Measurements from ENCODE around the gene ITCH. TPM values are rescaled to one million over a fixed set of nuclear protein-coding genes. Genes with fewer than 3 reads are reported as not detected.
"Not testable (repeated sequence)": the region's sequence is repeated elsewhere in the genome, so short reads cannot be mapped to it uniquely, and the experiment has no call there.

Gene ITCH
- total RNA-seq, 4 donors from 2014 or later: 50.3 to 64.3 (median 52.8) TPM

DNA sequence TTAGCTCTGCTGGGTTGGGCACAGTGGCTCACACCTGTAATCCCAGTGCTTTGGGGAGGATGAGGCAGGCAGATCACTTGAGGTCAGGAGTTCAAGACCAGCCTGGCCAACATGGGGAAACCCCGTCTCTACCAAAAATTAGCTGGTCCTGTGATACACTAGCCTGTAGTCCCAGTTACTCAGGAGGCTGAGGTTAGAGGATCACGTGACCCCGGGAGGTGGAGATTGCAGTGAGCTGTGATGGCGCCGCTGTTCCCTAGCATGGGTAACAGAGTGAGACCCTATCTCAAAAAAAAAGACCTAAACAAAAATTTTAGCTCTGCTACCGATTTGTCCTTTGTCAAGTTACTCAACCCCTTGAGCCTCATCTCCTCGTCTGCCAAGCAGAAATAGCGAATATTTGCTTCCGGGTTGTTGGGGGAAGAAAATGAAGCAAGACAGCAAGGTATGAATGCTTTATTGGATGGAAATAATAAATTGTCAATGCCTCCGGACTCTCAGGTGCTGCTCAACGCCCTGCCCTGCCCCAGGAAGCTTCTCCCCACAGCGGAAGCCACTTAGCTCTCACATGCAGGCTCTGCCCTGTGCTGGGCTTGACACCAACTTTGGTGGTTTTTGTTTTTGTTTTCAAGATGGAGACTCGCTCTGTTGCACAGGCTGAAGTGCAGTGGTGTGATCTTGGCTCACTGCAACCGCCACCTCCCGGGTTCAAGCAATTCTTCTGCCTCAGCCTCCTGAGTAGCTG, 24.9 kb upstream of the ITCH start:
- Histone ChIP-seq H3K4me1 (no peaks in the 10 kb centered on the region), H3K4me3 (no peak overlapping the region), H3K27me3 (no peaks in the 10 kb centered on the region), H3K36me3 (no peaks in the 10 kb centered on the region), H3K9me3 (no peaks in the 10 kb centered on the region), H3K27ac (replicated peaks in 1 of 4) (no peak overlapping the region)
- 84% methylated on average over 15 of the region's 15 CpGs for WGBS
- no peak for DNase-seq (ENCODE audit: extremely low spot score)
- TF ChIP-seq, protein P1, sequence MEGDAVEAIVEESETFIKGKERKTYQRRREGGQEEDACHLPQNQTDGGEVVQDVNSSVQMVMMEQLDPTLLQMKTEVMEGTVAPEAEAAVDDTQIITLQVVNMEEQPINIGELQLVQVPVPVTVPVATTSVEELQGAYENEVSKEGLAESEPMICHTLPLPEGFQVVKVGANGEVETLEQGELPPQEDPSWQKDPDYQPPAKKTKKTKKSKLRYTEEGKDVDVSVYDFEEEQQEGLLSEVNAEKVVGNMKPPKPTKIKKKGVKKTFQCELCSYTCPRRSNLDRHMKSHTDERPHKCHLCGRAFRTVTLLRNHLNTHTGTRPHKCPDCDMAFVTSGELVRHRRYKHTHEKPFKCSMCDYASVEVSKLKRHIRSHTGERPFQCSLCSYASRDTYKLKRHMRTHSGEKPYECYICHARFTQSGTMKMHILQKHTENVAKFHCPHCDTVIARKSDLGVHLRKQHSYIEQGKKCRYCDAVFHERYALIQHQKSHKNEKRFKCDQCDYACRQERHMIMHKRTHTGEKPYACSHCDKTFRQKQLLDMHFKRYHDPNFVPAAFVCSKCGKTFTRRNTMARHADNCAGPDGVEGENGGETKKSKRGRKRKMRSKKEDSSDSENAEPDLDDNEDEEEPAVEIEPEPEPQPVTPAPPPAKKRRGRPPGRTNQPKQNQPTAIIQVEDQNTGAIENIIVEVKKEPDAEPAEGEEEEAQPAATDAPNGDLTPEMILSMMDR (IDR thresholded peaks at IDR 0.05): no peak
- TF ChIP-seq POLR2A (IDR thresholded peaks at IDR 0.05; ENCODE audit: low read depth) (no peak), EP300 (IDR thresholded peaks at IDR 0.05) (no peak), POLR2AphosphoS5 (IDR thresholded peaks at IDR 0.05) (no peak)
- intact Hi-C loops (cut with DNase I): no loop called here

DNA sequence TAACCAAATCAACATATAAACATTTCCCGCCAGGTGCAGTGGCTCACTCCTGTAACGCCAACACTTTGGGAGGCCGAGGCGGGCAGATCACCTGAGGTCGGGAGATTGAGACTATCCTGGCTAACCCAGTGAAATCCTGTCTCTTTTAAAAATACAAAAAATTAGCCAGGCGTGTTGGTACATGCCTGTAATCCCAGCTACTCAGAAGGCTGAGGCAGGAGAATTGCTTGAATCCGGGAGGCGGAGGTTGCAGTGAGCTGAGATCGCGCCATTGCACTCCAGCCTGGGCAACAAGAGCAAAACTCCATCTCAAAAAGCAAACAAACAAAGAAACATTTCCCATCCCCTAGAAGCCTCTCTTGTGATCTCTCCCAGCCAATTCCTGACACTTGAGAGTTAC, 22.3 kb upstream of the ITCH start:
- H3K36me3 ChIP-seq; intact Hi-C loops (cut with DNase I); H3K4me1 ChIP-seq; H3K27ac ChIP-seq (replicated peaks in 1 of 4); DNase-seq (ENCODE audit: extremely low spot score); H3K27me3 ChIP-seq; H3K9me3 ChIP-seq; H3K4me3 ChIP-seq: not testable (repeated sequence)
- WGBS: 93% methylated on average over 10 of the region's 10 CpGs

- H3K27ac ChIP-seq (replicated peaks in 1 of 4); H3K27me3 ChIP-seq; H3K4me1 ChIP-seq; intact Hi-C loops (cut with DNase I); H3K4me3 ChIP-seq; DNase-seq (ENCODE audit: extremely low spot score); H3K36me3 ChIP-seq; H3K9me3 ChIP-seq: not testable (repeated sequence)
- WGBS: 89% methylated on average over 8 of the region's 9 CpGs
These were observed 21.9 kb upstream of the ITCH start for GRCh38 chr20:34341199-34341598.

DNA sequence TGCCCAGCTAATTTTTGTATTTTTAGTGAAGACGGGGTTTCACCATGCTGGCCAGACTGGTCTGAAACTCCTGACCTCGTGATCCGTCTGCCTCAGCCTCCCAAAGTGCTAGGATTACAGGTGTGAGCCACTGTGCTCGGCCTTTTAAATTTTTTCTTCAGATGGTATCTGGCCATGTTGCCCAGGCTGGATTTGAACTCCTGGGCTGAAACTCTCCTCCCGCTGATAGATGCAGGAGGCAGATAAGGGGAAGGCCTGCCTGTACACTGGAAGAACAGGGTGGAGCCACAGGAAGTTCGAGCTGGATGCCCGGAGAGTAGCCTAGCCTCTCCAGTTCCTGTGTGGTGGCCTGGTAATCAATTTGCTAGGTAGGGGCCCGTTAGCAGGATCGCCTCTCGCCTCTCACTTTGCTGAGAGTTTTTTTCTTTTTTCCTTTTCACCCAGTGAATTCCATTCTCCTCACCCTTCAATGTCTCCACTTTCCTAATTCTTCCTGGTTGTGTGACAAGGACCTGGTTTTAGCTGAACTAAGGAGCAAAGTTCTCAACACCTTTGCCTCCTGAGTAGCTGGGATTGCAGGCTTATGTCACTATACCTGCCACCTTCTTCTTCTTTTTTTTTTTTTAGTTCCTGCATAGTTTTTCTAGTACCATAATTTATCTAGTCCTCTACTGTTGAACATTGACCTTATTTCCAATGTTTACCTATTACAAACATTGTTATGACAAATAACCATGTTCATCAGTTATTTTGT, 19.4 kb upstream of the ITCH start:
- Histone ChIP-seq H3K4me1 (no peaks in the 10 kb centered on the region), H3K36me3 (no peaks in the 10 kb centered on the region), H3K9me3 (no peaks in the 10 kb centered on the region), H3K27me3 (no peaks in the 10 kb centered on the region), H3K4me3 (no peak overlapping the region), H3K27ac (replicated peaks in 1 of 4) (no peak overlapping the region)
- intact Hi-C loops (cut with DNase I): no loop called here
- no peak for DNase-seq (ENCODE audit: extremely low spot score)
- TF ChIP-seq EP300 (IDR thresholded peaks at IDR 0.05): no peak
- TF ChIP-seq, protein P1 (IDR thresholded peaks at IDR 0.05): no peak
- TF ChIP-seq POLR2A (IDR thresholded peaks at IDR 0.05; ENCODE audit: low read depth): no peak
- TF ChIP-seq POLR2AphosphoS5 (IDR thresholded peaks at IDR 0.05): no peak
- 85% methylated on average over 10 of the region's 10 CpGs for WGBS

DNA sequence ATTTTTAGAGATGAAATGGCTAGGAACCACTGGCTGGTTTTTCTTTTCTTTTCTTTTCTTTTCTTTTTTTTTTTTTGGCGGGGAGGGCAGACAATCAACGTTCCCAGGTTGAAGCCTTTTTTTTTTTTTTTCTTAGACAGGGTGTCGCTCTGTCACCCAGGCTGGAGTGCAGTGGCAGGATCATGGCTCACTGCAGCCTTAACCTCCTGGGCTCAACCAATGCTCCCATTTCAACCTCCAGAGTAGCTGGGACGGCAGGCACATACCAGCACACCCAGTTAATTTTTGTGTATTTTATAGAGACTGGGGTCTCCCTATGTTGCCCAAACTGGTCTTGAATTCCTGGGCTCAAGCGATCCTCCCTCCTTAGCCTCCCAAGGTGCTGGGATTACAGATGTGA, 18.8 kb upstream of the ITCH start:
- intact Hi-C loops (cut with DNase I): no loop called here
- Histone ChIP-seq H3K27ac (replicated peaks in 1 of 4) (no peak overlapping the region), H3K9me3 (no peaks in the 10 kb centered on the region), H3K4me3 (no peak overlapping the region), H3K36me3 (no peaks in the 10 kb centered on the region), H3K4me1 (no peaks in the 10 kb centered on the region), H3K27me3 (no peaks in the 10 kb centered on the region)
- TF ChIP-seq, protein P1 (IDR thresholded peaks at IDR 0.05): no peak
- TF ChIP-seq POLR2A (IDR thresholded peaks at IDR 0.05; ENCODE audit: low read depth) (no peak), POLR2AphosphoS5 (IDR thresholded peaks at IDR 0.05) (no peak), EP300 (IDR thresholded peaks at IDR 0.05) (no peak)
- 84% methylated on average over 5 of the region's 5 CpGs for WGBS
- DNase-seq (ENCODE audit: extremely low spot score): no peak
